ENCODE measurements around the gene SMTNL2.
"Not testable (repeated sequence)": the region's sequence is repeated elsewhere in the genome, so short reads cannot be mapped to it uniquely, and the experiment has no call there.

SMTNL2 gene

GRCh38 chr17:4576161-4576558, 8.2 kb upstream of the SMTNL2 start:
- Histone ChIP-seq H3K9me3 (ENCODE audit: control insufficient read depth in 2 of 2, low read length in 2 of 2) (no peaks in the 10 kb centered on the region), H3K36me3 (ENCODE audit: control insufficient read depth in 2 of 2, insufficient read depth in 2 of 2, low read length in 2 of 2) (no peaks in the 10 kb centered on the region), H3K27me3 (ENCODE audit: control insufficient read depth in 2 of 2, insufficient read depth in 2 of 2, low read length in 2 of 2) (peaks cover 0 to 2% of the 10 kb centered on the region in 2 donors), H3K4me3 (ENCODE audit: low read length in 2 of 2) (no peak overlapping the region), H3K27ac (ENCODE audit: low read depth in 2 of 2, low read length in 2 of 2) (no peak overlapping the region), H3K9ac (ENCODE audit: low read depth in 1 of 2, low read length in 2 of 2) (no peak overlapping the region), H3K4me1 (ENCODE audit: control insufficient read depth in 2 of 2, insufficient read depth in 2 of 2, low read length in 2 of 2) (no peaks in the 10 kb centered on the region)

DNA sequence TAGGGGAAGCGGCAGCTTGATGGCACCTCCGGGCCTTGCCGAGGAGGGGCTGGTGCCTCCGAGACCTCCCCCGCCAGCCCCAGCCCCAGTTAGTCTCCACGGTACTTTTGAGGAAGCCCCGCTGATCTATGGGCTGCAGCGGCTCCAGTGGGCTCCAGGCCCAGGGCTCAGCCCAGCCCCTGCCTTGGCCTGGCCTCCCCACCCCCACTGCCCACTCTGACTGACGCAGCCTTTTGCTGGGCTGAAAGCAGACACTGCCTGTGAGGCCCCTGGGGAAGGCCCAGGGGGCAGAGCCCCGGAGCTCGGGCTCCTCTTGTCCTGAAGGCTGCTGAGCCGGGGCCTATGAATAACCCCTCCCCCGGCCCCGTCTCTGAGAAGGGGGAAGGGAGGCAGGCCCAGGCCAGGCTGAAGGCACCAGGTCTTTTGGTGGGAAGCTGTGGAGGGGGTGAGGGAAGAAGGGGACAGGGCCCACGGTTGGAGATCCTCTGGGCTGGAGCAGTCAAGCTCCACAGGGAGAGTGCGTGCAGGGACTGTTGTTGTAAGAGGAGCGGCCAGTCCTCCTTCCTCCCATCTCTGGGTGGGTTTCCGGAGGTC, 7.5 kb upstream of the SMTNL2 start:
- no peak overlapping the region for H3K4me3 ChIP-seq (ENCODE audit: low read length in 2 of 2)
- no peaks in the 10 kb centered on the region for H3K4me1 ChIP-seq (ENCODE audit: control insufficient read depth in 2 of 2, insufficient read depth in 2 of 2, low read length in 2 of 2)
- no peak overlapping the region for H3K9ac ChIP-seq (ENCODE audit: low read depth in 1 of 2, low read length in 2 of 2)
- no peak overlapping the region for H3K27ac ChIP-seq (ENCODE audit: low read depth in 2 of 2, low read length in 2 of 2)
- H3K36me3 ChIP-seq (ENCODE audit: control insufficient read depth in 2 of 2, insufficient read depth in 2 of 2, low read length in 2 of 2) = no peaks in the 10 kb centered on the region
- H3K27me3 ChIP-seq (ENCODE audit: control insufficient read depth in 2 of 2, insufficient read depth in 2 of 2, low read length in 2 of 2) = peaks cover 4 to 8% of the 10 kb centered on the region in 2 donors
- H3K9me3 ChIP-seq (ENCODE audit: control insufficient read depth in 2 of 2, low read length in 2 of 2) = no peaks in the 10 kb centered on the region

- Histone ChIP-seq H3K9me3 (ENCODE audit: control insufficient read depth in 2 of 2, low read length in 2 of 2) (no peaks in the 10 kb centered on the region), H3K36me3 (ENCODE audit: control insufficient read depth in 2 of 2, insufficient read depth in 2 of 2, low read length in 2 of 2) (no peaks in the 10 kb centered on the region), H3K27ac (ENCODE audit: low read depth in 2 of 2, low read length in 2 of 2) (no peak overlapping the region), H3K4me3 (ENCODE audit: low read length in 2 of 2) (no peak overlapping the region), H3K4me1 (ENCODE audit: control insufficient read depth in 2 of 2, insufficient read depth in 2 of 2, low read length in 2 of 2) (no peaks in the 10 kb centered on the region), H3K9ac (ENCODE audit: low read depth in 1 of 2, low read length in 2 of 2) (no peak overlapping the region), H3K27me3 (ENCODE audit: control insufficient read depth in 2 of 2, insufficient read depth in 2 of 2, low read length in 2 of 2) (peaks cover 9 to 14% of the 10 kb centered on the region in 2 donors)
Measured at GRCh38 chr17:4577386-4577993, 6.8 kb upstream of the SMTNL2 start.

GRCh38 chr17:4578349-4578748, 6.0 kb upstream of the SMTNL2 start:
- H3K9me3 ChIP-seq (ENCODE audit: control insufficient read depth in 2 of 2, low read length in 2 of 2); H3K4me3 ChIP-seq (ENCODE audit: low read length in 2 of 2); H3K9ac ChIP-seq (ENCODE audit: low read depth in 1 of 2, low read length in 2 of 2); H3K4me1 ChIP-seq (ENCODE audit: control insufficient read depth in 2 of 2, insufficient read depth in 2 of 2, low read length in 2 of 2); H3K36me3 ChIP-seq (ENCODE audit: control insufficient read depth in 2 of 2, insufficient read depth in 2 of 2, low read length in 2 of 2); H3K27ac ChIP-seq (ENCODE audit: low read depth in 2 of 2, low read length in 2 of 2): not testable (repeated sequence)
- peaks cover 16 to 18% of the 10 kb centered on the region in 2 donors for H3K27me3 ChIP-seq (ENCODE audit: control insufficient read depth in 2 of 2, insufficient read depth in 2 of 2, low read length in 2 of 2)

- Histone ChIP-seq H3K27me3 (ENCODE audit: control insufficient read depth in 2 of 2, insufficient read depth in 2 of 2, low read length in 2 of 2) (peaks cover 23 to 24% of the 10 kb centered on the region in 2 donors), H3K9ac (ENCODE audit: low read depth in 1 of 2, low read length in 2 of 2) (no peak overlapping the region), H3K36me3 (ENCODE audit: control insufficient read depth in 2 of 2, insufficient read depth in 2 of 2, low read length in 2 of 2) (no peaks in the 10 kb centered on the region), H3K4me1 (ENCODE audit: control insufficient read depth in 2 of 2, insufficient read depth in 2 of 2, low read length in 2 of 2) (peaks cover 4 to 6% of the 10 kb centered on the region in 2 donors), H3K9me3 (ENCODE audit: control insufficient read depth in 2 of 2, low read length in 2 of 2) (no peaks in the 10 kb centered on the region), H3K27ac (ENCODE audit: low read depth in 2 of 2, low read length in 2 of 2) (no peak overlapping the region), H3K4me3 (ENCODE audit: low read length in 2 of 2) (no peak overlapping the region)
Measured at GRCh38 chr17:4579678-4580077, 4.7 kb upstream of the SMTNL2 start.

DNA sequence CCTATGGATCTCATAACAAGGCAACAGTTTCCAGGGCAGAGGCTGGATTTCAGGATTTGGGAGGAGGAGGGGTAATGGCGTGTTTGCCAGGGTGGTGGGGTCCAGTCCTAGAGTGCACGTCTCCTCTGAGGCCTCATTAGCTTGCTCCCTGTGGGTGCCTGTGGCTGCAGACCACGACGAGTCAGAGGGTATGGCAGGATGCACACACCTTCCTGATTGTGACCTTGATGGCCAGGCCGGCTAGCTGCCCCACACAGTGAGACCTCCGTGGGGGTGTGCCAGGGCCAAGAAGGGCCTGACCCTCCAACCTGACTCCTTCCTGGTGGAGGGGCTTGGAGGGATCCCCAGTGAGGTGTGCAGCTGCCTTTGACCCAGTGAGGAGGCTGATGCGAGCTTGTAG, 4.0 kb upstream of the SMTNL2 start:
- H3K9ac ChIP-seq (ENCODE audit: low read depth in 1 of 2, low read length in 2 of 2) = no peak overlapping the region
- peaks cover 4 to 7% of the 10 kb centered on the region in 2 donors for H3K4me1 ChIP-seq (ENCODE audit: control insufficient read depth in 2 of 2, insufficient read depth in 2 of 2, low read length in 2 of 2)
- peaks cover 25 to 27% of the 10 kb centered on the region in 2 donors for H3K27me3 ChIP-seq (ENCODE audit: control insufficient read depth in 2 of 2, insufficient read depth in 2 of 2, low read length in 2 of 2)
- H3K27ac ChIP-seq (ENCODE audit: low read depth in 2 of 2, low read length in 2 of 2) = no peak overlapping the region
- H3K9me3 ChIP-seq (ENCODE audit: control insufficient read depth in 2 of 2, low read length in 2 of 2) = no peaks in the 10 kb centered on the region
- H3K36me3 ChIP-seq (ENCODE audit: control insufficient read depth in 2 of 2, insufficient read depth in 2 of 2, low read length in 2 of 2) = no peaks in the 10 kb centered on the region
- no peak overlapping the region for H3K4me3 ChIP-seq (ENCODE audit: low read length in 2 of 2)

DNA sequence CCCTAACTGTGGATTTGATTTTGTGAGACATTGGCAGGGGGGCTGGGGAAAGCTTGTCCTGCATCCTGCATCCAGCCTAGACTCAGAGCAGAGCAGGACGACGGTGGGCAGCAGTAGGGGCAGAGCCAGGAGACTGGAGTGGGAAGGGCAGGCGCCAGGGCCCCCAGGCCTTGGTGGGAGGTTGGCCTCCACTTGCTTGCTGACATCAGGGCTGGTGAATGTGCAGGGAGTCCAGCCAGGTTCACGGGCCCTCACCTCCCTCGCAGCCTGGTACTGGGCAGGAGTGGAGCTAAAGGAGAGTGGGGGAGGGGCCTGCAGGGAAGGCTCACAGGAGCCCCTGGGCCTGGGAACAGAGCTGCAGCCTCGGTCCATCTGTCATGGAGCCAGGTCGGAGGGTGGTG, 2.2 kb upstream of the SMTNL2 start:
- H3K27ac ChIP-seq (ENCODE audit: low read depth in 2 of 2, low read length in 2 of 2) = no peak overlapping the region
- H3K27me3 ChIP-seq (ENCODE audit: control insufficient read depth in 2 of 2, insufficient read depth in 2 of 2, low read length in 2 of 2) = peaks cover 32 to 37% of the 10 kb centered on the region in 2 donors

DNA sequence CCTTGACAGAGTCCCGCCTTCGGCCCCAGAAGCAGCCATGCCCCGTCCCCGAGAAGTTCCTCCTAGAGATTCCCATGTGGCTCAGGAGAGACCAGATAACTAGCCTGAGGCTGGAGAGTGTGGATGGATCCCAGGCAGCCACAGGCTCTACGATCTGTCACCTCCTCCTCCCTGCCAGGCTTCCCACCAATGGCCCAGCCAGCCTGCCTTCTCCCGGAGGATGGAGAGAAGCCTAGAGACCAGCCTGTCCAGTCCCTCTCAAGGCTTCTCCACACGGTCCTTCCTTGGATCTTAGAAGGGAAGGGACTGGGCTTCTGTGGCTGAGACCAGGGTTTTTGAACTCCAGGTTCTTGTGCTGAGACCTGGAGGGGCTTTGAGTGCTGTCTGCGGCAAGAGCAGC, 1.6 kb upstream of the SMTNL2 start:
- H3K4me1 ChIP-seq (ENCODE audit: control insufficient read depth in 2 of 2, insufficient read depth in 2 of 2, low read length in 2 of 2) = peaks cover 4 to 7% of the 10 kb centered on the region in 2 donors
- H3K9me3 ChIP-seq (ENCODE audit: control insufficient read depth in 2 of 2, low read length in 2 of 2) = no peaks in the 10 kb centered on the region
- peaks cover 32 to 37% of the 10 kb centered on the region in 2 donors for H3K27me3 ChIP-seq (ENCODE audit: control insufficient read depth in 2 of 2, insufficient read depth in 2 of 2, low read length in 2 of 2)
- H3K9ac ChIP-seq (ENCODE audit: low read depth in 1 of 2, low read length in 2 of 2) = no peak overlapping the region
- no peak overlapping the region for H3K27ac ChIP-seq (ENCODE audit: low read depth in 2 of 2, low read length in 2 of 2)
- H3K36me3 ChIP-seq (ENCODE audit: control insufficient read depth in 2 of 2, insufficient read depth in 2 of 2, low read length in 2 of 2) = no peaks in the 10 kb centered on the region
- H3K4me3 ChIP-seq (ENCODE audit: low read length in 2 of 2) = no peak overlapping the region

More for the DNA sequence above, 2.2 kb upstream of the SMTNL2 start:
- Histone ChIP-seq H3K36me3 (ENCODE audit: control insufficient read depth in 2 of 2, insufficient read depth in 2 of 2, low read length in 2 of 2) (no peaks in the 10 kb centered on the region), H3K9me3 (ENCODE audit: control insufficient read depth in 2 of 2, low read length in 2 of 2) (no peaks in the 10 kb centered on the region), H3K9ac (ENCODE audit: low read depth in 1 of 2, low read length in 2 of 2) (no peak overlapping the region), H3K4me1 (ENCODE audit: control insufficient read depth in 2 of 2, insufficient read depth in 2 of 2, low read length in 2 of 2) (peaks cover 4 to 7% of the 10 kb centered on the region in 2 donors), H3K4me3 (ENCODE audit: low read length in 2 of 2) (no peak overlapping the region)

DNA sequence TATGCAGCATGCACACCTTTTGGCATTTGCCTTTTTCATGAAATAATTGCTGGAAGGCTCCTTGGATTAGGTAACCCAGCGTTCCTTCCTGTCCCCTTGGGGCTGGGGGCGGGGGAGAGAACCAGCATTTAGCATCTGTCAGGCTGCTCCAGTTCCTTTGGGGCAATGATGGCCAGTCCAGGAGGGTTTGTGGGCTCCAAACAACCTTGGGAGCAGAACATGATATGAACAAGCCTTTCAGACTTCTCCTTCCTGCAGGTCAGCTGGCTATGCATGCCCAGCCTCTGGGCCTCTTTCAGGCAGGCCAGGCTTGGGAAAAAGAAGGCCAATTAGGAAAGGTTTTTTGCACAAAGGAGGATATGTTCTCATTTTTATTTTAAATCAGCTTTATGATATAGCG, 1.1 kb upstream of the SMTNL2 start:
- peaks cover 32 to 37% of the 10 kb centered on the region in 2 donors for H3K27me3 ChIP-seq (ENCODE audit: control insufficient read depth in 2 of 2, insufficient read depth in 2 of 2, low read length in 2 of 2)
- no peaks in the 10 kb centered on the region for H3K9me3 ChIP-seq (ENCODE audit: control insufficient read depth in 2 of 2, low read length in 2 of 2)
- H3K4me1 ChIP-seq (ENCODE audit: control insufficient read depth in 2 of 2, insufficient read depth in 2 of 2, low read length in 2 of 2) = peaks cover 4 to 7% of the 10 kb centered on the region in 2 donors
- no peak overlapping the region for H3K4me3 ChIP-seq (ENCODE audit: low read length in 2 of 2)
- H3K36me3 ChIP-seq (ENCODE audit: control insufficient read depth in 2 of 2, insufficient read depth in 2 of 2, low read length in 2 of 2) = no peaks in the 10 kb centered on the region
- H3K27ac ChIP-seq (ENCODE audit: low read depth in 2 of 2, low read length in 2 of 2) = no peak overlapping the region
- H3K9ac ChIP-seq (ENCODE audit: low read depth in 1 of 2, low read length in 2 of 2) = no peak overlapping the region

GRCh38 chr17:4583782-4584100, 588 bp upstream of the SMTNL2 start:
- peaks cover 4 to 7% of the 10 kb centered on the region in 2 donors for H3K4me1 ChIP-seq (ENCODE audit: control insufficient read depth in 2 of 2, insufficient read depth in 2 of 2, low read length in 2 of 2)
- H3K27me3 ChIP-seq (ENCODE audit: control insufficient read depth in 2 of 2, insufficient read depth in 2 of 2, low read length in 2 of 2) = peaks cover 32 to 37% of the 10 kb centered on the region in 2 donors
- H3K4me3 ChIP-seq (ENCODE audit: low read length in 2 of 2) = peak overlapping the region; percentile 9 to 50
- no peaks in the 10 kb centered on the region for H3K9me3 ChIP-seq (ENCODE audit: control insufficient read depth in 2 of 2, low read length in 2 of 2)
- no peaks in the 10 kb centered on the region for H3K36me3 ChIP-seq (ENCODE audit: control insufficient read depth in 2 of 2, insufficient read depth in 2 of 2, low read length in 2 of 2)
- no peak overlapping the region for H3K9ac ChIP-seq (ENCODE audit: low read depth in 1 of 2, low read length in 2 of 2)
- H3K27ac ChIP-seq (ENCODE audit: low read depth in 2 of 2, low read length in 2 of 2) = no peak overlapping the region
